Progenitor cell of endocrine pancreas (in vitro differentiated cells): ENCODE results near the gene CCT8. TPM values are rescaled to one million over a fixed set of nuclear protein-coding genes. Genes with fewer than 3 reads are reported as not detected.

Experiments used
- DNase-seq: peaks from one replicate; pipeline ENCODE4 v3.0.0; 2021; ENCODE audit warnings: low spot score; ENCODE audit not compliant: unreplicated experiment
- H3K27ac Mint-ChIP-seq: 2 replicates; pipeline ENCODE4 v1.8.0; 2021; ENCODE audit warnings: mild to moderate bottlenecking, moderate library complexity, mixed read lengths
- H3K27me3 Mint-ChIP-seq: 2 replicates; pipeline ENCODE4 v1.8.0; 2021; ENCODE audit warnings: mixed read lengths
- H3K36me3 Mint-ChIP-seq: 2 replicates; pipeline ENCODE4 v1.8.0; 2022; ENCODE audit warnings: mixed read lengths; ENCODE audit not compliant: insufficient read depth
- H3K4me1 Mint-ChIP-seq: 2 replicates; pipeline ENCODE4 v1.8.0; 2021; ENCODE audit warnings: low read depth, mixed read lengths
- H3K4me3 Mint-ChIP-seq: 2 replicates; pipeline ENCODE4 v1.8.0; 2021; ENCODE audit warnings: low read depth, mild to moderate bottlenecking, moderate library complexity, mixed read lengths
- H3K9me3 Mint-ChIP-seq: 2 replicates; pipeline ENCODE4 v1.8.0; 2021; ENCODE audit warnings: low read depth, mixed read lengths
- CTCF ChIP-seq: fragments of 200-600 bp; sonication (generic); IDR thresholded peaks from one replicate; pipeline ENCODE4 v1.5.0; 2021; ENCODE audit warnings: antibody characterized with exemption, mild to moderate bottlenecking; ENCODE audit not compliant: unreplicated experiment
- total RNA-seq: library from RNA; stranded (reverse); gene quantifications from 2 replicates; pipeline ENCODE4 v1.2.1, GENCODE V29; 2021

The CCT8 gene
- total RNA-seq, 1 donor from 2014 or later: 208 TPM

DNA sequence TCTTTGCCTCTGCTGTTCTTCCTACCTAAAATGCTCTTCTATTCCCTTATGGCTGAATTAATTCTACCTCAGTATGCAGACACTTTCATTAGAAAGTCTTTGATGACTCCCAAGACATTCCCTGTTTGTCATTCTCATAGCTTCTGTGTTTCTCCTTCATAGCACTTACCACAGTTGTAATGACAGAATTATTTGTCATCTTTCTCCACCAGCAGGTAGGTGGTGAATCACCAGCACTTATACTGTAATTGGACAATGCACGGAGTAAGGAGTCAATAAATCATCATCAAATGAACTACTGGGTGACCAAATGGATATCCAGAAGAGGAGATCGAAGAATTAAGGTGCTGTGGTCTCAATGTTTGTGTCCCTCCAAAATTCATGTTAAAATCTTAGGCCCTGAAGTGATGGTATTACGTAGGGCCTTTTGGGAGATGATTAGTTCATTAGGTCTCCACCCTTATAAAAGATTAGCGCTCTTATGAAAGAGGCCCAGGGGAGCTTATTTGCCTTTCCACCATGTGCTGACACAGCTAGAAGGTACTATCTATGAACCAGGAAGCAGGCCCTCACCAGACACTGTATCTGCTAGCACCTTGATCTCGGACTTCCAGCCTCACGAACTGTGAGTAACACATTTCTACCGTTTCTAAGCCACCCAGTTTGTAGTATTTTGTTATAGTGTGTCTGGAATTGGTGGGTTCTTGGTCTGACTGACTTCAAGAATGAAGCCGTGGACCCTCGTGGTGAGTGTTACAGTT lies 2.4 kb upstream of the CCT8 start:
- Mint-ChIP-seq H3K4me1 (peaks cover 18% of the 10 kb centered on the region), H3K4me3 (no peak overlapping the region), H3K27me3 (no peaks in the 10 kb centered on the region)

GRCh38 chr21:29074783-29075182 lies 1.3 kb upstream of the CCT8 start:
- Mint-ChIP-seq H3K4me3 (peak overlapping the region; percentile 61), H3K4me1 (peaks cover 18% of the 10 kb centered on the region), H3K27ac (peak overlapping the region; percentile 59), H3K9me3 (no peaks in the 10 kb centered on the region), H3K27me3 (no peaks in the 10 kb centered on the region), H3K36me3 (no peaks in the 10 kb centered on the region)
- TF ChIP-seq CTCF: no peak
- DNase-seq: no peak

More for the DNA sequence above, 2.4 kb upstream of the CCT8 start:
- no peaks in the 10 kb centered on the region for H3K9me3 Mint-ChIP-seq
- no peak for DNase-seq
- H3K27ac Mint-ChIP-seq: no peak overlapping the region
- H3K36me3 Mint-ChIP-seq: no peaks in the 10 kb centered on the region
- no peak for TF ChIP-seq CTCF

GRCh38 chr21:29074007-29074376 lies 544 bp upstream of the CCT8 start:
- Mint-ChIP-seq H3K9me3 (no peaks in the 10 kb centered on the region), H3K4me1 (peaks cover 18% of the 10 kb centered on the region), H3K27ac (peak overlapping the region; percentile 100), H3K4me3 (peak overlapping the region; percentile 100), H3K27me3 (no peaks in the 10 kb centered on the region), H3K36me3 (peaks cover 1% of the 10 kb centered on the region)
- DNase-seq: no peak
- no peak for TF ChIP-seq CTCF

- H3K27me3 Mint-ChIP-seq: no peaks in the 10 kb centered on the region
- DNase-seq: no peak
- H3K4me3 Mint-ChIP-seq: peak overlapping the region; percentile 100
- H3K36me3 Mint-ChIP-seq: peaks cover 1% of the 10 kb centered on the region
- H3K4me1 Mint-ChIP-seq: peaks cover 18% of the 10 kb centered on the region
- no peaks in the 10 kb centered on the region for H3K9me3 Mint-ChIP-seq
- H3K27ac Mint-ChIP-seq: peak overlapping the region; percentile 100
- TF ChIP-seq CTCF: no peak
These were observed 601 bp downstream of the CCT8 start for GRCh38 chr21:29072873-29073221.

DNA sequence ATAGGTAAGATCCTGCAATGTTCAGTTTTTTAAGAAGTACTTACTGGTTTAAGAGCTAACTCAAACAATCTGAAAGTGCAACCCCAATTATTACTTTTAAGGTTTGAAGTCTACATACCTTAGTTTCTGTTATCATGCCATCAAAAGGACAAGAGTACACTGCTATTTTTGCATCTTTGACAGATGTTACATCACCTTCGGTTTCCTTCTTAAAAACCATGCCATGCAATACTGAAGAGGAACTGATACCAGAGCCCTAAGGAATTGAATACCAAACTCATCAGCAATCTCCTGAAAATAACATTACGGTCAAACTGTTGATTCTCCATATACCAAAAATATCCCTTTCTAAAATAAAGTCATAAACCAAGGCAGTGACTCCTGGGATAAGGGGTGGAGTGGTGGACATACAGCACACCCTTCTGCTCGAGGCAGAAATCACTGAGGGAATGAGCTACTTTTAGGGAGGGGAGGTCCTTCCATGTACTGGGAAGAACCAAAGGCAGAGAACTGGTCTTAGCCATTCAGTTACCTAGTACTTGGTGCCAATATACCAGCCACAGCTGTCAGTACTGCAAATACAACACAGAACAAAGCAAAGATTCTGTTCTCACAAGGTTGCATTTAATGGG lies 8.5 kb downstream of the CCT8 start:
- no peaks in the 10 kb centered on the region for H3K27me3 Mint-ChIP-seq
- DNase-seq: no peak
- peaks cover 27% of the 10 kb centered on the region for H3K36me3 Mint-ChIP-seq
- H3K4me3 Mint-ChIP-seq: no peak overlapping the region
- no peak for TF ChIP-seq CTCF
- no peak overlapping the region for H3K27ac Mint-ChIP-seq
- no peaks in the 10 kb centered on the region for H3K9me3 Mint-ChIP-seq
- no peaks in the 10 kb centered on the region for H3K4me1 Mint-ChIP-seq
